ENCODE data around the gene PRC1. TPM values are rescaled to one million over a fixed set of nuclear protein-coding genes. Genes with fewer than 3 reads are reported as not detected.

The PRC1 gene
- total RNA-seq, 3 donors from 2014 or later (not counting 1 experiment from before 2014, with no cell fraction given), result 18.9 to 25.1 (median 23.3) TPM

DNA sequence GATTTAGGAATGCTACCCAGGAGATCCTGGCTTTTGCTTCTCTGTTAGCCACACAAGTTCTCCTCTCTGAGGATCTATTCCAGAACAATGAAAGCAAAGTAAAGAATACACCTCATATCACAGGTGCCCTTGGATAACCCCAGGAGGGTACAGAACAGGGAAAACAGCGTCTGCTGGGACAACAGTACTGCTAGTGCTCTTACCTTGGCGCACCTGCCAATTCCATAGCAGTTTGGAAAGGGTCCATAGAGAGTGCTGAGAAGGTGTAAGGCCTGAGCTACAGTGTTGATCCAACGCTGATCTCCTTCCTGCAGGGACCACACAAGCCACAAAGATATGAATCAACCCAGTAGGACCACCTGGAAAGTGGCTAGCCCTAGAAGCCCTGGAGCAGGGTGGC, 12.9 kb upstream of the PRC1 start:
- DNase-seq, result no peak
- no peaks in the 10 kb centered on the region for H3K4me1 Mint-ChIP-seq
- Histone ChIP-seq H3K27me3 (ENCODE audit: control insufficient read depth, insufficient read depth, low read length) (no peaks in the 10 kb centered on the region), H3K36me3 (ENCODE audit: control insufficient read depth, insufficient read depth, low read length) (peaks cover 69% of the 10 kb centered on the region), H3K9me3 (ENCODE audit: control insufficient read depth, insufficient read depth, low read length) (no peaks in the 10 kb centered on the region), H3K4me3 (ENCODE audit: low read length) (no peak overlapping the region), H3K4me1 (ENCODE audit: control insufficient read depth, insufficient read depth, low read length) (no peaks in the 10 kb centered on the region), H3K27ac (ENCODE audit: low read length) (no peak overlapping the region)
- no peak overlapping the region for H3K27ac Mint-ChIP-seq
- no peaks in the 10 kb centered on the region for H3K27me3 Mint-ChIP-seq (ENCODE audit: low read depth in 2 of 2)
- H3K36me3 Mint-ChIP-seq, result peaks cover 8% of the 10 kb centered on the region
- no peak for ATAC-seq
- 96% methylated on average over 3 of the region's 3 CpGs for WGBS (ENCODE audit: insufficient coverage)
- TF ChIP-seq, protein P1, sequence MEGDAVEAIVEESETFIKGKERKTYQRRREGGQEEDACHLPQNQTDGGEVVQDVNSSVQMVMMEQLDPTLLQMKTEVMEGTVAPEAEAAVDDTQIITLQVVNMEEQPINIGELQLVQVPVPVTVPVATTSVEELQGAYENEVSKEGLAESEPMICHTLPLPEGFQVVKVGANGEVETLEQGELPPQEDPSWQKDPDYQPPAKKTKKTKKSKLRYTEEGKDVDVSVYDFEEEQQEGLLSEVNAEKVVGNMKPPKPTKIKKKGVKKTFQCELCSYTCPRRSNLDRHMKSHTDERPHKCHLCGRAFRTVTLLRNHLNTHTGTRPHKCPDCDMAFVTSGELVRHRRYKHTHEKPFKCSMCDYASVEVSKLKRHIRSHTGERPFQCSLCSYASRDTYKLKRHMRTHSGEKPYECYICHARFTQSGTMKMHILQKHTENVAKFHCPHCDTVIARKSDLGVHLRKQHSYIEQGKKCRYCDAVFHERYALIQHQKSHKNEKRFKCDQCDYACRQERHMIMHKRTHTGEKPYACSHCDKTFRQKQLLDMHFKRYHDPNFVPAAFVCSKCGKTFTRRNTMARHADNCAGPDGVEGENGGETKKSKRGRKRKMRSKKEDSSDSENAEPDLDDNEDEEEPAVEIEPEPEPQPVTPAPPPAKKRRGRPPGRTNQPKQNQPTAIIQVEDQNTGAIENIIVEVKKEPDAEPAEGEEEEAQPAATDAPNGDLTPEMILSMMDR (IDR thresholded peaks at IDR 0.05), result no peak
- no peaks in the 10 kb centered on the region for H3K9me3 Mint-ChIP-seq
- H3K4me3 Mint-ChIP-seq, result no peak overlapping the region
- intact Hi-C loops (cut with micrococcal nuclease), result no loop called here

DNA sequence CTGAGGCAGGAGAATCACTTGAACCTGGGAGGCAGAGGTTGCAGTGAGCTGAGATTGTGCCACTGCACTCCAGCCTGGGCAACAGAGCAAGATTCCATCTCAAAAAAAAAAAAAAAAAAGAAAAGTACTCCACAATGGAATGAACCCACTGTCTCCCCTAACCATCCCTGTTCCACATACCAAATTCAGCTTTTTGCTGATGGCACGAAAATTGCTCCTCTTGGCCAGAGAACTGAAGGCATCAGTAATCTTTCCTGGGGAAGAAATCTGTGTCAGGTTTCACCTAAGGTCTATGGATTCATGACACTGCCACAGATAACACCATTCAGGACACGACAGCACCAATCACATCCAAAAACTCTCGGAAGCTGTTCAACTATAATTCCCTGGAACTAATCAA, 6.9 kb upstream of the PRC1 start:
- 95% methylated on average over 3 of the region's 3 CpGs for WGBS (ENCODE audit: insufficient coverage)
- no peaks in the 10 kb centered on the region for H3K27me3 ChIP-seq (ENCODE audit: control insufficient read depth, insufficient read depth, low read length)
- intact Hi-C loops (cut with micrococcal nuclease), result no loop called here
- H3K4me1 Mint-ChIP-seq, result no peaks in the 10 kb centered on the region
- no peaks in the 10 kb centered on the region for H3K36me3 Mint-ChIP-seq
- H3K27ac ChIP-seq (ENCODE audit: low read length), result no peak overlapping the region
- H3K4me3 ChIP-seq (ENCODE audit: low read length), result no peak overlapping the region
- no peak overlapping the region for H3K4me3 Mint-ChIP-seq
- TF ChIP-seq, protein P1 (IDR thresholded peaks at IDR 0.05), result no peak
- H3K36me3 ChIP-seq (ENCODE audit: control insufficient read depth, insufficient read depth, low read length), result peaks cover 60% of the 10 kb centered on the region
- no peaks in the 10 kb centered on the region for H3K27me3 Mint-ChIP-seq (ENCODE audit: low read depth in 2 of 2)
- no peaks in the 10 kb centered on the region for H3K9me3 Mint-ChIP-seq
- DNase-seq (no peak), ATAC-seq (no peak)
- no peak overlapping the region for H3K27ac Mint-ChIP-seq
- H3K9me3 ChIP-seq (ENCODE audit: control insufficient read depth, insufficient read depth, low read length), result no peaks in the 10 kb centered on the region
- no peaks in the 10 kb centered on the region for H3K4me1 ChIP-seq (ENCODE audit: control insufficient read depth, insufficient read depth, low read length)

DNA sequence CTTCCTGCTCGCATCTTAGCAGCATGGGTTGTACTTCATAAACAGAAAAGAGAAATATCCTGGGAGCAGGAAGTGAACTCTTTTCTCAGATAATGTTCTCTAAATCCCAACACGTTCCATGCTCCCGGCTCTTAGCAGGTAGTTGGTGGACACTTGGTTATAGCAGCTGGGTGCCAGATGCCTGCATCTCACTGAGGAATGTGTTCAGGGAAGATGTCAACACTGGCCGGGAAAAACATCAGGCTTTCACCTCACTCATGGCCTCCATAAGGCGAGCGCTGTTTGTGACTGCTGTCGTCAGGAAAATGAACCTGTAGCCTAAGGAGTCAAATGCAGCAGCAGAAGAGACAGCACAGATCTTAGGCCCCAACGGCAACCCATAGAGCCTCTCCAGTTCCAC, 4.4 kb upstream of the PRC1 start:
- no peaks in the 10 kb centered on the region for H3K9me3 ChIP-seq (ENCODE audit: control insufficient read depth, insufficient read depth, low read length)
- DNase-seq, result no peak
- no peak overlapping the region for H3K4me3 ChIP-seq (ENCODE audit: low read length)
- H3K27ac ChIP-seq (ENCODE audit: low read length), result no peak overlapping the region
- peaks cover 3% of the 10 kb centered on the region for H3K4me1 ChIP-seq (ENCODE audit: control insufficient read depth, insufficient read depth, low read length)
- peaks cover 38% of the 10 kb centered on the region for H3K36me3 ChIP-seq (ENCODE audit: control insufficient read depth, insufficient read depth, low read length)
- Mint-ChIP-seq H3K9me3 (no peaks in the 10 kb centered on the region), H3K4me3 (no peak overlapping the region), H3K27ac (no peak overlapping the region), H3K27me3 (ENCODE audit: low read depth in 2 of 2) (no peaks in the 10 kb centered on the region), H3K4me1 (peaks cover 13% of the 10 kb centered on the region in 2 donors), H3K36me3 (no peaks in the 10 kb centered on the region)
- TF ChIP-seq, protein P1 (IDR thresholded peaks at IDR 0.05), result no peak
- no peak for ATAC-seq
- intact Hi-C loops (cut with micrococcal nuclease), result no loop called here
- 93% methylated on average over 8 of the region's 8 CpGs for WGBS (ENCODE audit: insufficient coverage)
- H3K27me3 ChIP-seq (ENCODE audit: control insufficient read depth, insufficient read depth, low read length), result no peaks in the 10 kb centered on the region

DNA sequence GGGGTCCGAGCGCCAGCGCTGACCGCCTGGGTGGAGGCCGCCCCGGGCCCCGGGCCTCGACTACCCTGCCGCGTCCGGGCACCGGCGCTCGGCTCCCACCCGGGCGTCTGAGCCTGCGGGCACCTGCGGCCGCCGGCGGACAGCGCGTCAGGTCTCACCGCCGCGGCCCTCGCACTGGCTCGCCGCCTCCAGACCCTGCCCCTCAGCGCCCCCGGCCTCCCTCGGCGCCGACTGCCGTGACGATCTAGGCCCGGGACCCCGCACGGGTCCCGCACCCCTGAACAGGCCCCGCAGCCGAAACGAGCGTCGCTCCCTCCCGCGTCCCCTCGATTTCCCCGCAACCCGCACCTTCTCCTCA, 297 bp downstream of the PRC1 start:
- Histone ChIP-seq H3K36me3 (ENCODE audit: control insufficient read depth, insufficient read depth, low read length) (peaks cover 6% of the 10 kb centered on the region), H3K27me3 (ENCODE audit: control insufficient read depth, insufficient read depth, low read length) (no peaks in the 10 kb centered on the region), H3K27ac (ENCODE audit: low read length) (peak overlapping the region; percentile 85), H3K9me3 (ENCODE audit: control insufficient read depth, insufficient read depth, low read length) (no peaks in the 10 kb centered on the region), H3K4me1 (ENCODE audit: control insufficient read depth, insufficient read depth, low read length) (peaks cover 10% of the 10 kb centered on the region), H3K4me3 (ENCODE audit: low read length) (peak overlapping the region; percentile 72)
- no peaks in the 10 kb centered on the region for H3K9me3 Mint-ChIP-seq
- TF ChIP-seq, protein P1 (IDR thresholded peaks at IDR 0.05), result no peak
- ATAC-seq (peak; percentile 9 to 42 (median 18)), DNase-seq (peak in 1 of 2 donors; percentile 38)
- H3K27me3 Mint-ChIP-seq (ENCODE audit: low read depth in 2 of 2), result no peaks in the 10 kb centered on the region
- peak overlapping the region; percentile 100 for H3K4me3 Mint-ChIP-seq
- peaks cover 13% of the 10 kb centered on the region in 2 donors for H3K4me1 Mint-ChIP-seq
- under 1% methylated on average over 50 of the region's 50 CpGs for WGBS (ENCODE audit: insufficient coverage)
- no peaks in the 10 kb centered on the region for H3K36me3 Mint-ChIP-seq
- intact Hi-C loops (cut with micrococcal nuclease), result no loop called here
- H3K27ac Mint-ChIP-seq, result peak overlapping the region; percentile 94 to 98

Data from natural killer cell (primary cell).